K562 (cell line): Measurements from ENCODE around the gene RGMA. TPM values are rescaled to one million over a fixed set of nuclear protein-coding genes. Genes with fewer than 3 reads are reported as not detected.
A peak's percentile ranks its signal among the peaks of the same experiment; 100 is the strongest.
"Not testable (repeated sequence)": the region's sequence is repeated elsewhere in the genome, so short reads cannot be mapped to it uniquely, and the experiment has no call there.

Source experiments
- ATAC-seq: fragments of 200-7000 bp; cut with Tn5 transposase; 3 replicates; pipeline ENCODE4 v1.9.1; 2020; ENCODE audit warnings: moderate library complexity
- BruUV-seq: library from RNA; stranded (reverse); fragments of 400-500 nt; replicated peaks from 2 replicates; lab custom pipeline; 2021; lab: Mats Ljungman, UMichigan
- CTCF ChIA-PET: fragments of 300-600 bp; formaldehyde crosslinking; extraction: SDS; loops from one replicate; lab custom pipeline; 2021; ENCODE audit warnings: low intra/inter-chr PET ratio; lab: Yijun Ruan, JAX
- POLR2A ChIA-PET: fragments of 300-600, 350-650 bp; sonication (Branson Sonifier 250); formaldehyde crosslinking; extraction: SDS; loops from one replicate; lab custom pipeline; 2021; ENCODE audit warnings: antibody characterized with exemption, inconsistent platforms; lab: Yijun Ruan, JAX
- DNase-seq, 4 experiments: peaks; one replicate each; pipeline versions ENCODE4 v3.0.0 to v3.0.0-alpha.2; 2011 to 2018; ENCODE audit warnings: low spot score in 3 of 4, mixed read lengths in 3 of 4; ENCODE audit errors: extremely low read depth in 1 of 4
- FAIRE-seq: peaks from 2 replicates; lab custom pipeline; 2011; peaks lifted over from hg19 to GRCh38; lab: Jason Lieb, UNC
- H2AFZ ChIP-seq: 2 replicates; pipeline ENCODE4 v1.6.0; 2011; ENCODE audit warnings: low read depth, low read length, control low read depth, inconsistent platforms
- H3K27ac ChIP-seq: fragments of 200-600 bp; 3 replicates; pipeline ENCODE4 v1.8.0; 2011; ENCODE audit warnings: low read depth, mild to moderate bottlenecking, control low read depth, inconsistent platforms, low read length, moderate library complexity, mixed read lengths; ENCODE audit errors: extremely low read depth
- H3K27me3 ChIP-seq, 2 experiments: fragments of 300-600 bp in 1 of 2; 2 replicates in 1 of 2; 3 replicates in 1 of 2; pipeline versions ENCODE4 v1.6.0 to v1.8.0; 2011; ENCODE audit warnings: inconsistent platforms in 2 of 2, low read length in 2 of 2, mild to moderate bottlenecking in 1 of 2, mixed read lengths in 1 of 2, moderate library complexity in 1 of 2; ENCODE audit not compliant: control insufficient read depth in 2 of 2, insufficient read depth in 2 of 2
- H3K36me3 ChIP-seq: fragments of 300-600 bp; 3 replicates; pipeline ENCODE4 v1.8.0; 2011; ENCODE audit warnings: mild to moderate bottlenecking, low read length, inconsistent platforms; ENCODE audit not compliant: control insufficient read depth, insufficient read depth
- H3K4me1 ChIP-seq, 2 experiments: fragments of 200-600 bp in 1 of 2; replicated peaks in 1 of 2; 2 replicates in 1 of 2; 3 replicates in 1 of 2; pipeline versions ENCODE4 v1.5.1 to v1.8.0; 2011; ENCODE audit warnings: inconsistent platforms in 2 of 2, low read length in 2 of 2, mild to moderate bottlenecking in 1 of 2, mixed read lengths in 1 of 2, moderate library complexity in 1 of 2; ENCODE audit not compliant: control insufficient read depth in 2 of 2, insufficient read depth in 2 of 2
- H3K4me2 ChIP-seq: 2 replicates; pipeline ENCODE4 v1.6.1; 2011; ENCODE audit warnings: low read length, control low read depth, inconsistent platforms, mixed read lengths; ENCODE audit not compliant: insufficient read depth
- H3K4me3 ChIP-seq: fragments of 200-600 bp; sonication (generic), shearing (Covaris generic); 2 replicates; pipeline ENCODE4 v1.5.1; 2016; ENCODE audit warnings: control low read depth, inconsistent platforms
- H3K79me2 ChIP-seq: fragments of 200-600 bp; 3 replicates; pipeline ENCODE4 v1.8.0; 2011; ENCODE audit warnings: low read length, inconsistent platforms; ENCODE audit not compliant: control insufficient read depth, insufficient read depth
- H3K9ac ChIP-seq, 2 experiments: 2 replicates each; pipeline versions ENCODE4 v1.6.0 to v1.6.1; 2011; ENCODE audit warnings: low read depth in 2 of 2, low read length in 2 of 2, control low read depth in 1 of 2, inconsistent platforms in 1 of 2, mild to moderate bottlenecking in 1 of 2, mixed read lengths in 1 of 2; ENCODE audit not compliant: insufficient read depth in 1 of 2
- H3K9me1 ChIP-seq: one replicate; pipeline ENCODE4 v1.6.0; 2011; ENCODE audit warnings: inconsistent platforms, mild to moderate bottlenecking, low read length, moderate library complexity; ENCODE audit not compliant: control insufficient read depth, insufficient read depth
- H3K9me3 ChIP-seq: replicated peaks from 2 replicates; pipeline ENCODE4 v1.5.1; 2011; ENCODE audit warnings: low read depth, low read length, inconsistent platforms; ENCODE audit not compliant: control insufficient read depth, insufficient read depth
- H4K20me1 ChIP-seq: replicated peaks from 2 replicates; pipeline ENCODE4 v1.6.1; 2011; ENCODE audit warnings: low read length, inconsistent platforms, mixed read lengths; ENCODE audit not compliant: control insufficient read depth, insufficient read depth
- MTA3 ChIP-seq: fragments of 450-650 bp; formaldehyde crosslinking; IDR thresholded peaks from 2 replicates; pipeline ENCODE4 v1.6.1; 2017; ENCODE audit warnings: mild to moderate bottlenecking, borderline replicate concordance
- POLR2A ChIP-seq: fragments of 450-650 bp; conservative IDR thresholded peaks from 2 replicates; pipeline ENCODE4 v1.6.1; 2016
- POLR2H ChIP-seq: IDR thresholded peaks from 2 replicates; pipeline ENCODE4 v1.6.1; 2016; ENCODE audit warnings: missing genetic modification characterization, low read depth, mild to moderate bottlenecking, control low read depth, missing compliant biosample characterization, moderate library complexity
- SREBF1 ChIP-seq: fragments of 150-350 bp; IDR thresholded peaks from 2 replicates; pipeline ENCODE4 v1.6.1; 2014; ENCODE audit warnings: antibody characterized with exemption, low read depth, low read length, borderline replicate concordance
- WGBS: fragments of 100-300 bp; shearing (Covaris generic); methylation state at CpG from one replicate; pipeline ENCODE4 v1.1.6; 2016; ENCODE audit warnings: low coverage, mixed read lengths; ENCODE audit not compliant: insufficient coverage; ENCODE audit errors: missing lambda C conversion rate; 5-methylcytosine and 5-hydroxymethylcytosine counted together
- in situ Hi-C: fragments of 300-500 bp; cut with MboI; formaldehyde crosslinking; loops from 4 replicates; pipeline ENCODE4 v1.15.0; 2018; ENCODE audit warnings: inconsistent platforms, mixed read lengths
- intact Hi-C: fragments of 100-400 bp; cut with micrococcal nuclease; formaldehyde crosslinking; loops from 2 replicates; pipeline ENCODE4 v1.14.2; 2022
- polyA plus RNA-seq, 8 experiments: library from polyadenylated mRNA; depleted of rRNA in 4 of 8; stranded (reverse) in 5 of 8; unstranded in 3 of 8; fragments of >200 nt; fragmentation: Nextera tagmentation in 2 of 8; fragmentation: Illumina TruSeq in 1 of 8; extraction: Ambion mirVana in 2 of 8; extraction: Trizol in 1 of 8; gene quantifications; 2 replicates each; pipeline versions ENCODE4 v1.2.1 to v1.2.3, GENCODE V29; 2011 to 2014; ENCODE audit warnings: inconsistent platforms in 1 of 8, missing spikeins in 1 of 8
- total RNA-seq, 7 experiments: library from RNA; depleted of rRNA in 6 of 7; stranded (reverse); fragments of >200 nt in 6 of 7; fragmentation: Illumina TruSeq in 2 of 7; extraction: Trizol in 2 of 7; gene quantifications; 2 replicates each; pipeline versions ENCODE4 v1.2.1 to v1.2.3, GENCODE V29; 2011 to 2021; ENCODE audit warnings: low replicate concordance in 1 of 7

RGMA gene
- total and polyA plus RNA-seq, 9 of the 15 experiments (the other 6 are each of a cell fraction or from before 2014, with no cell fraction given): 0.03 to 0.05 (median 0.03) TPM; not detected in 6

GRCh38 chr15:93032515-93033206 lies 56.4 kb downstream of the RGMA start:
- not testable (repeated sequence) for H4K20me1 ChIP-seq, H3K9me1 ChIP-seq, H3K79me2 ChIP-seq, H3K27me3 ChIP-seq, DNase-seq, ATAC-seq, H3K9me3 ChIP-seq, FAIRE-seq
- Histone ChIP-seq H3K9ac (peak overlapping the region in 1 of 2 experiments; percentile 28; a peak in 1 of 4 replicates), H3K4me3 (0 out of 2 replicates have a peak overlapping the region, but pooled peaks have one; percentile 5), H3K4me1 (peaks cover 10 to 40% of the 10 kb centered on the region in 2 experiments; a peak in 4 of 5 replicates), H3K4me2 (peak overlapping the region; percentile 3; the same call in 1 of the 2 replicates)
- 43% methylated on average over 18 of the region's 21 CpGs for WGBS
- 0 out of 2 replicates have a peak, but pooled peaks have one; percentile 50 for TF ChIP-seq MTA3
- TF ChIP-seq POLR2A: peak; percentile 72
- peak; percentile 49; the same call in 1 of the 2 replicates for TF ChIP-seq POLR2H (tag)
- TF ChIP-seq SREBF1: 0 out of 2 replicates have a peak, but pooled peaks have one; percentile 39
- TF ChIP-seq, all 486 proteins: peak for 4; not testable (repeated sequence) for 482
- H3K36me3 ChIP-seq, H3K27ac ChIP-seq, CTCF ChIA-PET, H2AFZ ChIP-seq: not testable (repeated sequence)
- BruUV-seq: TSS peak; percentile 89
- in situ Hi-C loops (loop anchor here (25.0 kb wide), 1 partner anchor 1280 kb away; no protein-coding TSS in a partner anchor), intact Hi-C loops (loop anchor here (10.0 kb wide), 1 partner anchor 238 kb away; no protein-coding TSS in a partner anchor)
- POLR2A ChIA-PET: interaction anchor here (0.6 kb wide), 2 partner anchors 149 to 1087 kb away, joined by 3 read pairs; no protein-coding TSS in a partner anchor

GRCh38 chr15:93031557-93032384 lies 57.2 kb downstream of the RGMA start:
- intact Hi-C loops: loop anchor here (2.0 to 10.0 kb wide), 2 partner anchors 237 to 1293 kb away; no protein-coding TSS in a partner anchor
- FAIRE-seq, DNase-seq, H3K9ac ChIP-seq, H3K9me1 ChIP-seq, H3K27me3 ChIP-seq, H3K27ac ChIP-seq, BruUV-seq, H3K4me2 ChIP-seq, H3K9me3 ChIP-seq, ATAC-seq, H4K20me1 ChIP-seq, H3K4me3 ChIP-seq, H2AFZ ChIP-seq, H3K79me2 ChIP-seq: not testable (repeated sequence)
- in situ Hi-C loops: loop anchor here (25.0 kb wide), 1 partner anchor 1281 kb away; no protein-coding TSS in a partner anchor
- ChIA-PET CTCF (interaction anchor here (0.8 to 3.3 kb wide), 2 partner anchors 20 to 1088 kb away, joined by 3 to 24 read pairs; no protein-coding TSS in a partner anchor), POLR2A (interaction anchor here (0.6 kb wide), 2 partner anchors 24 to 1088 kb away, joined by 3 read pairs; no protein-coding TSS in a partner anchor)
- Histone ChIP-seq H3K36me3 (peaks cover 11% of the 10 kb centered on the region; the same call in 2 of the 3 replicates), H3K4me1 (peaks cover 8 to 31% of the 10 kb centered on the region in 2 experiments; a peak in 4 of 5 replicates)
- WGBS: 41% methylated on average over 29 of the region's 44 CpGs
